ENCODE measurements around the gene GTF2A1L. TPM values are rescaled to one million over a fixed set of nuclear protein-coding genes. Genes with fewer than 3 reads are reported as not detected.

Gene GTF2A1L
- total and polyA plus RNA-seq, 2 donors (not counting 3 experiments of a cell fraction or from before 2014, with no cell fraction given) = 0.46 TPM; not detected in 1

- no peak overlapping the region for H3K9ac ChIP-seq (replicated peaks; ENCODE audit: extremely low read depth, insufficient read depth, low read length)
- no peaks in the 10 kb centered on the region for H3K4me1 ChIP-seq (ENCODE audit: control insufficient read depth, extremely low read depth, insufficient read depth, low read length)
- H4K20me1 ChIP-seq (replicated peaks; ENCODE audit: control insufficient read depth, extremely low read depth, insufficient read depth, low read length) = no peaks in the 10 kb centered on the region
- BruUV-seq (replicated peaks) = no TSS peak
- TF ChIP-seq GATA2 (IDR thresholded peaks at IDR 0.05; ENCODE audit: insufficient read depth, insufficient read length, low read depth, low read length) (no peak), MYC (IDR thresholded peaks at IDR 0.05; ENCODE audit: low read depth, low read length) (no peak), CTCF (IDR thresholded peaks at IDR 0.05; ENCODE audit: extremely low read depth in 1 of 2, insufficient read depth in 1 of 2, low read depth in 1 of 2, low read length in 2 of 2) (no peak), JUN (IDR thresholded peaks at IDR 0.05; ENCODE audit: borderline replicate concordance, insufficient read depth, insufficient read length, low read depth) (no peak), EZH2 (IDR thresholded peaks at IDR 0.05; ENCODE audit: borderline replicate concordance, low read depth, low read length, severe bottlenecking) (no peak), FOS (IDR thresholded peaks at IDR 0.05; ENCODE audit: borderline replicate concordance, insufficient read depth, low read length) (no peak), POLR2A (IDR thresholded peaks at IDR 0.05; ENCODE audit: low read depth, low read length) (no peak), POLR2AphosphoS5 (IDR thresholded peaks at IDR 0.05; ENCODE audit: insufficient read depth, low read depth, low read length) (no peak)
- TF ChIP-seq, protein P1, sequence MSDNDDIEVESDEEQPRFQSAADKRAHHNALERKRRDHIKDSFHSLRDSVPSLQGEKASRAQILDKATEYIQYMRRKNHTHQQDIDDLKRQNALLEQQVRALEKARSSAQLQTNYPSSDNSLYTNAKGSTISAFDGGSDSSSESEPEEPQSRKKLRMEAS (IDR thresholded peaks at IDR 0.05; ENCODE audit: insufficient read depth, insufficient read length) = no peak
- dilution Hi-C loops (cut with MboI; ENCODE audit: extremely low pct_ligation_motif_present, low sequenced_read_pairs) (no loop called here), intact Hi-C loops (cut with micrococcal nuclease) (no loop called here)
- DNase-seq (ENCODE audit: low read depth, low spot score) (no peak), FAIRE-seq (no peak)
- no peaks in the 10 kb centered on the region for H3K9me3 ChIP-seq (replicated peaks; ENCODE audit: control insufficient read depth, insufficient read depth, low read length)
- no peaks in the 10 kb centered on the region for H3K9me1 ChIP-seq (replicated peaks; ENCODE audit: control insufficient read depth, extremely low read depth, insufficient read depth, low read length)
- no peaks in the 10 kb centered on the region for H3K27me3 ChIP-seq (ENCODE audit: control insufficient read depth in 2 of 2, insufficient read depth in 2 of 2, low read length in 2 of 2)
- H3K4me3 ChIP-seq (replicated peaks in 1 of 3; ENCODE audit: insufficient read depth in 1 of 3, low read depth in 1 of 3, low read length in 3 of 3) = no peak overlapping the region
- ChIA-PET CTCF (no interaction called here), POLR2A (no interaction called here)
- H3K36me3 ChIP-seq (ENCODE audit: control insufficient read depth in 2 of 2, extremely low read depth in 1 of 2, insufficient read depth in 2 of 2, low read length in 2 of 2) = no peaks in the 10 kb centered on the region
- no peak overlapping the region for H3K27ac ChIP-seq (ENCODE audit: insufficient read depth, low read depth, low read length)
- no peaks in the 10 kb centered on the region for H3K79me2 ChIP-seq (ENCODE audit: control insufficient read depth, insufficient read depth, low read length)
- H2AFZ ChIP-seq (ENCODE audit: low read depth, low read length) = no peak overlapping the region
- H3K4me2 ChIP-seq (ENCODE audit: insufficient read depth, low read length) = no peak overlapping the region
These were observed 18.1 kb downstream of the GTF2A1L start for GRCh38 chr2:48635786-48636185.
